Measurements from ENCODE around the gene GNB4. TPM values are rescaled to one million over a fixed set of nuclear protein-coding genes. Genes with fewer than 3 reads are reported as not detected.
A peak's percentile ranks its signal among the peaks of the same experiment; 100 is the strongest.

Gene GNB4
- total RNA-seq (10 to 100 TPM; 33.7 to 56.2 TPM), polyA plus RNA-seq (10 to 100 TPM in 1 of 2 donors, 1 to 10 TPM in 1; 6.3 to 17.9 TPM)
- long read RNA-seq, donor 1, full-length matches to known transcripts: 9 of 9 reads
- long read RNA-seq, donor 1, partial matches to known transcripts: 0 of 9 reads
- long read RNA-seq, donor 1, other reads (novel, unspliced or antisense): 0 of 9 reads
- long read RNA-seq, donor 2, full-length matches to known transcripts: 4 of 4 reads
- long read RNA-seq, donor 2, partial matches to known transcripts: 0 of 4 reads
- long read RNA-seq, donor 2, other reads (novel, unspliced or antisense): 0 of 4 reads
- long read RNA-seq, donor 3, full-length matches to known transcripts: 3 of 3 reads
- long read RNA-seq, donor 3, partial matches to known transcripts: 0 of 3 reads
- long read RNA-seq, donor 3, other reads (novel, unspliced or antisense): 0 of 3 reads
- long read RNA-seq, donor 4, full-length matches to known transcripts: 4 of 4 reads
- long read RNA-seq, donor 4, partial matches to known transcripts: 0 of 4 reads
- long read RNA-seq, donor 4, other reads (novel, unspliced or antisense): 0 of 4 reads
- long read RNA-seq, donor 5, full-length matches to known transcripts: 5 of 5 reads
- long read RNA-seq, donor 5, partial matches to known transcripts: 0 of 5 reads
- long read RNA-seq, donor 5, other reads (novel, unspliced or antisense): 0 of 5 reads

DNA sequence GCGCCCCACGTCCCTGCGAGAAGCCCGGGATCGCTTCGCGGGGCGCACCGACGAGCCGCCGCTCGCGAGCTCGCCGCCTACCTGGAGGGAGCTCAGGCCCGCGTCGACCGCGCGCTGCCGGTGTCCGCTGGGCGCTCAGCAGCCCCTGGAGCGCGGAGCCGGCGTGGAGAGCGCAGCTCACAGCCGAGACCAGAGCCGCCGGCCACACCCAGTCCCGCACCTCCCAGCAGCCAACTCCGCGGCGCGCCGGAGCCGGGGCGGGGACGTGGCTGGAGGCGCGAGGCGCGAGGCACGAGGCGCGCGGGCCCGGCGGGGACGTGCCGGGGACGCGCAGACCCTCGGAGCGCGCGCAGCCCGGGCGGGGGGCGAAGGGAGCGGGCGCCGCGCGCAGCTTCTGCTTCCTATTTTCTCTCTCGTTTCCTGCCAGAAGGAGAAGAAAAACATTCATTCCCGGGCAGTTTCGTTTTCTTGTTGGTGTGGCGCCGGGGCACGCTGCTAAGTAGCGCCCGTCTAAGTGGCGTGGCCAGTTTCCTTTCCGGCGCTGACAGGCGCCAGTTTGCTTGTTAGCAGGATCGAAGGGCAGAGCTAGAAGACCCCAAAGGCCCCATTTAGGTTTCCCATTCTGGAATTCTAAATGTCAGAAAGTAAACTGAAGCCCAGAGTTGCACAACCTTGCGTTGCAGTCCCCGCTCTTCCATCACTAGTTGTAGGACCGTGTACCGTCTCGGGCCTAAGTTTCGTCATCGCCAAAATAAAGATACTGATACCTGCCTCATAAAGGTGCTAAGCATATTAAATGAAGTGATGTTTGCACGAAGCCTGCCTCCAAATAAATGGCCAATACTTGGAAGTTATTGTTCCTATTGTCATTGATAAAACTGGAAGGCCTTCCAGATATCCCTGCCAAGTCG, at the start of gene GNB4:
Gene GNB4 (minus strand): TSS at position 206 of the 911 bp plus-strand sequence. CDS start 25,270 bp downstream, outside the sequence.
- peak within 1 kb of the TSS; percentile 92 for H3K4me3 ChIP-seq
- H3K9ac ChIP-seq (ENCODE audit: insufficient read depth in 1 of 2, low read length in 2 of 2): peak within 1 kb of the TSS; percentile 73 to 97
- H3K4me1 ChIP-seq (ENCODE audit: control insufficient read depth in 5 of 5, insufficient read depth in 5 of 5, low read length in 5 of 5): peaks cover 0 to 25% (median 8%) of the 10 kb centered on the region in 5 donors
- WGBS, 2 donors: 1 to 2% methylated on average over 88 to 90 of the region's 90 CpGs
- DNase-seq (peak; percentile 93 to 96 (median 94)), ATAC-seq (ENCODE audit: insufficient read depth, low FRiP score) (peak; percentile 92)
- H3K36me3 ChIP-seq (ENCODE audit: control insufficient read depth in 4 of 4, insufficient read depth in 4 of 4, low read length in 4 of 4): peaks cover 0 to 10% (median 0%) of the 10 kb centered on the region in 4 donors
- TF ChIP-seq, protein P1, sequence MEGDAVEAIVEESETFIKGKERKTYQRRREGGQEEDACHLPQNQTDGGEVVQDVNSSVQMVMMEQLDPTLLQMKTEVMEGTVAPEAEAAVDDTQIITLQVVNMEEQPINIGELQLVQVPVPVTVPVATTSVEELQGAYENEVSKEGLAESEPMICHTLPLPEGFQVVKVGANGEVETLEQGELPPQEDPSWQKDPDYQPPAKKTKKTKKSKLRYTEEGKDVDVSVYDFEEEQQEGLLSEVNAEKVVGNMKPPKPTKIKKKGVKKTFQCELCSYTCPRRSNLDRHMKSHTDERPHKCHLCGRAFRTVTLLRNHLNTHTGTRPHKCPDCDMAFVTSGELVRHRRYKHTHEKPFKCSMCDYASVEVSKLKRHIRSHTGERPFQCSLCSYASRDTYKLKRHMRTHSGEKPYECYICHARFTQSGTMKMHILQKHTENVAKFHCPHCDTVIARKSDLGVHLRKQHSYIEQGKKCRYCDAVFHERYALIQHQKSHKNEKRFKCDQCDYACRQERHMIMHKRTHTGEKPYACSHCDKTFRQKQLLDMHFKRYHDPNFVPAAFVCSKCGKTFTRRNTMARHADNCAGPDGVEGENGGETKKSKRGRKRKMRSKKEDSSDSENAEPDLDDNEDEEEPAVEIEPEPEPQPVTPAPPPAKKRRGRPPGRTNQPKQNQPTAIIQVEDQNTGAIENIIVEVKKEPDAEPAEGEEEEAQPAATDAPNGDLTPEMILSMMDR (IDR thresholded peaks at IDR 0.05; ENCODE audit: control extremely low read depth, extremely low read depth): no peak
- no peaks in the 10 kb centered on the region for H3K9me3 ChIP-seq (ENCODE audit: control insufficient read depth in 4 of 4, insufficient read depth in 3 of 4, low read length in 3 of 4)
- no peaks in the 10 kb centered on the region for H3K27me3 ChIP-seq (ENCODE audit: control insufficient read depth in 3 of 3, insufficient read depth in 3 of 3, low read length in 2 of 3)
- peak within 1 kb of the TSS; percentile 97 to 99 for H3K27ac ChIP-seq (ENCODE audit: low read depth in 1 of 2, low read length in 1 of 2)

DNA sequence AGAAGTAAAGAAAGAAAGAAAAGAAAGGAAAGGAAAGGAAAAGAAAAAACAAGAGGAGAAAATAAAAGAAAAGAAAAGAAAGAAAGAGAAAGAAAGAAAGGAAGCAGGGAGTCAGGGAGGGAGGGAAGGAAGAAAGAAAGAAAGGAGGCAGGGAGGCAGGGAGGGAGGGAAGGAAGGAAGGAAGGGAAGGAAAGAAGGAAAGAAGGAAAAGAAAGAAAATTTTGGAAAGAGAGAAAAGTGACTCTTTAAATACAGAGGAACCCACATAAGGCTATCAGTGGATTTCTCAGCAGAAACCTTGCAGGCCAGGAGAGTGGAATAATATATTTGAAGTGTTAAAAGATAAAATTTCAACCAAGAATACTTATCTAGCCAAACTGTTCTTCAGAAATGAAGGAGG, 44.2 kb upstream of the GNB4 start:
- H3K9me3 ChIP-seq (ENCODE audit: control insufficient read depth in 4 of 4, insufficient read depth in 3 of 4, low read length in 3 of 4): peaks cover 0 to 18% (median 8%) of the 10 kb centered on the region in 4 donors
- H3K9ac ChIP-seq (ENCODE audit: insufficient read depth in 1 of 2, low read length in 2 of 2): no peak overlapping the region
- DNase-seq (no peak), ATAC-seq (ENCODE audit: insufficient read depth, low FRiP score) (no peak)
- H3K36me3 ChIP-seq (ENCODE audit: control insufficient read depth in 4 of 4, insufficient read depth in 4 of 4, low read length in 4 of 4): no peaks in the 10 kb centered on the region
- H3K27me3 ChIP-seq (ENCODE audit: control insufficient read depth in 3 of 3, insufficient read depth in 3 of 3, low read length in 2 of 3): no peaks in the 10 kb centered on the region
- H3K4me1 ChIP-seq (ENCODE audit: control insufficient read depth in 5 of 5, insufficient read depth in 5 of 5, low read length in 5 of 5): no peaks in the 10 kb centered on the region
- no peak overlapping the region for H3K4me3 ChIP-seq
- TF ChIP-seq, protein P1 (IDR thresholded peaks at IDR 0.05; ENCODE audit: control extremely low read depth, extremely low read depth): no peak
- H3K27ac ChIP-seq (ENCODE audit: low read depth in 1 of 2, low read length in 1 of 2): no peak overlapping the region

DNA sequence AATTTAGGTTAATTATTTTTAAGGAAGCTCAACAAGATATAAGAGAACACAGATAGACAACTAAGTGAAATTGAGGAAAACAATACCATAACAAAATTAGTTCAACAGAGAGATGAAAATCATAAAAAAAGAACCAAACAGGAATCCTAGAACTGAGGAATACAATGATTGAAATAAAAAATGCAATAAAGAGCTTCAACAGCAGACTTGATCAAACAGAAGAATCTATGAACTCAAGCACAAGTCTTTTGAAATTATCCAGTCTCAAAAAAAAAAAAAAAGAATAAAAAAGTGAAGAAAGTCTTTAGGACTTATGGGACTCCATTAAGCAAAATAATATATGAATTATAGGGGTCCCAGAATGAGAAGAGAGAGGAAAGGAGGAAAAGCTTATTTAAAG, 42.0 kb upstream of the GNB4 start:
- peaks cover 0 to 18% (median 8%) of the 10 kb centered on the region in 4 donors for H3K9me3 ChIP-seq (ENCODE audit: control insufficient read depth in 4 of 4, insufficient read depth in 3 of 4, low read length in 3 of 4)
- DNase-seq (no peak), ATAC-seq (ENCODE audit: insufficient read depth, low FRiP score) (no peak)
- H3K27me3 ChIP-seq (ENCODE audit: control insufficient read depth in 3 of 3, insufficient read depth in 3 of 3, low read length in 2 of 3): no peaks in the 10 kb centered on the region
- H3K27ac ChIP-seq (ENCODE audit: low read depth in 1 of 2, low read length in 1 of 2): no peak overlapping the region
- no peaks in the 10 kb centered on the region for H3K4me1 ChIP-seq (ENCODE audit: control insufficient read depth in 5 of 5, insufficient read depth in 5 of 5, low read length in 5 of 5)
- TF ChIP-seq, protein P1 (IDR thresholded peaks at IDR 0.05; ENCODE audit: control extremely low read depth, extremely low read depth): no peak
- H3K9ac ChIP-seq (ENCODE audit: insufficient read depth in 1 of 2, low read length in 2 of 2): no peak overlapping the region
- H3K4me3 ChIP-seq: no peak overlapping the region
- H3K36me3 ChIP-seq (ENCODE audit: control insufficient read depth in 4 of 4, insufficient read depth in 4 of 4, low read length in 4 of 4): no peaks in the 10 kb centered on the region
